Glomerular endothelial cell (primary cell): ENCODE measurements around the gene DNAJC4. TPM values are rescaled to one million over a fixed set of nuclear protein-coding genes. Genes with fewer than 3 reads are reported as not detected.
A peak's percentile ranks its signal among the peaks of the same experiment; 100 is the strongest.

Experiments
- DNase-seq: peaks from one replicate; pipeline ENCODE4 v3.0.0-alpha.2; 2011; ENCODE audit warnings: low read depth, low spot score; ENCODE audit errors: extremely low read depth
- total RNA-seq: library from RNA; depleted of rRNA; stranded (reverse); fragments of >200 nt; gene quantifications from 2 replicates; pipeline ENCODE4 v1.2.3, GENCODE V29; 2015

The DNAJC4 gene
- total RNA-seq, result 19.1 and 27.2 TPM in 2 replicates

DNA sequence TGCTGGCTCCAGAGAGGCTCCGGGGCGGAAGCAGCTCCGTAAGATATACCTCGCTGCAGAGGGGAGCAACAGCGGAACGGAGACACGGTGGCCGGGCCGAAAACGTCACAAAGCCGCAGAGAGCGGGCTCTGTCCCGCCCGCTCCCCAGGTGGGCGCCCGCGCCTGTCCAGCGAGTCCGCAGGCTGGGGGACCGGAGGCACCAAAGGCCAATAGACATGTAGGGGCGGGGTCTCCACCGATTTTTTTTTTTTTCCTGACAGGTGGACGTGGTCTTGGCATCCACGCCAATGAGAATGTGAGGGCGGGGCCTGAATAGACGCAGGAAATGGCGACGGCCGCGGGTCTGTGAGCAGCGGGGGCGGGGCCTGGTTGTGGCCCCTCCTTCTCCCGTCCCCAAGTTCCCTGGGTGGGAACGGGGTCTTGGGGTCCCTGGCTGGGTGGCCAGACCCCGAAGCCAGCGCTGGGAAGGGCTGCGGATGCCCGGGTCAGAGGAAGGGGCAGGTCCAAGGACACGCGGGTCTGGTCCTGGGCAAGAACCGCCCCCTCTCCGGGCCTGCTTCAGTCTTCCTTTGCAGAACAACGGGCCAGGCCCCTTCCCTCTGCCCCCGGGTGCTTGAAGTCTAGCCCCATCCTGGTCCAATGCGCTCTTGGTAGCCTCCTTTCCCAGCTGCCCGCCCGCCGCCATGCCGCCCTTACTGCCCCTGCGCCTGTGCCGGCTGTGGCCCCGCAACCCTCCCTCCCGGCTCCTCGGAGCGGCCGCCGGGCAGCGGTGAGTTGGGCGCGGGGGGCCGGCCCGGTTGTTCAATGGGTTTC, at the start of gene DNAJC4:
TSS of gene DNAJC4 (plus strand) at position 378 of the 814 bp plus-strand sequence. CDS start at position 685, 307 bp downstream.
- no peak for DNase-seq

- DNase-seq, result no peak
Observed at GRCh38 chr11:64180891-64181290, 49.5 kb upstream of the DNAJC4 start.

DNA sequence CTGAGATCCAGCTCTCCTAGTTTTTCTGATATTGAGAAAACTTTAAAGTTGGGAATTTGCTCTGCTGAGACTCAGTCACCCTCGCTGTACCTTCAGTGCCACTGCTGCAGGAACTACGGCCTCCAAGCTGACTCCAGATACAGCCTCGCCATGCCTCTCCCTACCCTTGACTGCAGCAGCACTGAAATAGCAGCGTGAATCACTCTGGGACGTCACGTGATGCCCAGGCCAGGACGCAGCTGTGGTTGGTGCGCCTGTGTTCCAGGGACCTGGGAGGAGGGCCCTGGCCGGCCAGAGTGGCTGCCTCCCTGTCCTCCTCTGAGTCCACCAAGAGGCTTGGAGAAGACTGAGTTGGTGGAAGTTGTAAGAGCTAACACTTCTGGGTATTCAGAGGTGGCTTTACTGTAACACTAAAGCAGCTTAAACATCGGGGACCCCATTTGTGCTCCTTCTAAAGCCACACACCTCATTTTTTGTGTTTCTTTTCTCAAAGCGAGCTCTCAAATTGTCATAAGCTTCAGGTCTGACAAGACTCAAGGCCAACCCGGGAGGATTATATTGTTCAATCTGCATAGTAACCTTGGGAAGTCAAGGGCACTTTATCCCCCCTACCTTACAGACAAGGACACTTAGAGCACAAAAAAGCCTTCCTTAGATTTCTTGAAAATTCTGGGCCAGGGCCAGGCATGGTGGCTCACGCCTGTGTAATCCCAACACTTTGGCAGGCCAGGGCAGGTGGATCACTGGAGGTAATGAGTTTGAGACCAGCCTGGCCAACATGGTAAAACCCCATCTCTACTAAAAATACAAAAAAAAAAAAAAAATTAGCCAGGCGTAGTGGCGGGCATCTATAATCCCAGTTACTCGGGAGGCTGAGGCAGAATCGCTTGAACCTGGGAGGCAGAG, 48.6 kb upstream of the DNAJC4 start:
- peak; percentile 68 for DNase-seq

DNA sequence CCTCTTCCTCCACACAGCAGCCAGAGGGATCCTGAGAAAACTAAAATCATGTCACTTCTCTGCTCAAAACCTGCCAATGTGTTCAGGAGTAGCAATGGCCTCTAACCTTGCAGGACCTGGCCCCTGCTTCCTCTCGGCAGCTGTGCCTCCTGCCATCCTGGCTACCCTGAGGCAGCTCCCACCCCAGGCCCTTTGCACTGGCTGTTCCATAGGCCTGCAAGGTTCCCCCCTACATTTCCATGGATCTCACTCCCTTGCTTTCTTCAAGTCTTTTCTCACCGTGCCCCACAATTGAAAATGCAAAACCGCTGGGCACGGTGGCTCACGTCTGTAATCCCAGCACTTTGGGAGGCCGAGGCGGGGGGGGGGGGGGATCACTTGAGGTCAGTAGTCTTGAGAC, 46.5 kb upstream of the DNAJC4 start:
- no peak for DNase-seq

DNA sequence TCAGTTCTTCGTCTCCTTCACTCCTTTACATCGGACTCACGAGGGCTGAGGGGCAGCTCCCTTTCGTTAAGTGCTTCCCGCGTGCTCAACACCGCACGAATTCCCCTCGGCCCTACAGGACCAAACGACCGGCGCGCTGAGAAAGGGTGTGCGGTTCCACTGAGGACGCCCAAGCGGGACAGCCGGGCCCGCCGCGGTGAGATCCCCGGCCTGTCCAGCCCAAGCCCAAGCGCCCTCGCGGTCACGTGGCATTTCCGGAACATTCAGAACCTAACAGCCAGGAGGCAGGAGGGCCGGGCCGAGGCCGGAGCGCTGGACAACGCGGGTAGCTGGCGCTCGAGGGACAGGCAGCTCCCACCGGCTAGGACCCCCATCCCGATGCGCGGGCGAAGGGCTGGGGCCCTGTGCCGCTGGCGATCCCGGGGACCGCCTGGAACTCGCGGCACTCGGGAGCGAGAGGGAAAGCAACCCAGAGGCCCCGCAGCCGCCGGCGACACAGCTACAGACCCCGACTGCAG, 45.1 kb upstream of the DNAJC4 start:
- DNase-seq, result no peak

- peak; percentile 100 for DNase-seq
Observed at GRCh38 chr11:64185693-64186491, 44.5 kb upstream of the DNAJC4 start, which contains the start of gene STIP1. TSS of gene STIP1 (plus strand) at chr11:64186171. CDS start at chr11:64186262, 91 bp downstream.

DNA sequence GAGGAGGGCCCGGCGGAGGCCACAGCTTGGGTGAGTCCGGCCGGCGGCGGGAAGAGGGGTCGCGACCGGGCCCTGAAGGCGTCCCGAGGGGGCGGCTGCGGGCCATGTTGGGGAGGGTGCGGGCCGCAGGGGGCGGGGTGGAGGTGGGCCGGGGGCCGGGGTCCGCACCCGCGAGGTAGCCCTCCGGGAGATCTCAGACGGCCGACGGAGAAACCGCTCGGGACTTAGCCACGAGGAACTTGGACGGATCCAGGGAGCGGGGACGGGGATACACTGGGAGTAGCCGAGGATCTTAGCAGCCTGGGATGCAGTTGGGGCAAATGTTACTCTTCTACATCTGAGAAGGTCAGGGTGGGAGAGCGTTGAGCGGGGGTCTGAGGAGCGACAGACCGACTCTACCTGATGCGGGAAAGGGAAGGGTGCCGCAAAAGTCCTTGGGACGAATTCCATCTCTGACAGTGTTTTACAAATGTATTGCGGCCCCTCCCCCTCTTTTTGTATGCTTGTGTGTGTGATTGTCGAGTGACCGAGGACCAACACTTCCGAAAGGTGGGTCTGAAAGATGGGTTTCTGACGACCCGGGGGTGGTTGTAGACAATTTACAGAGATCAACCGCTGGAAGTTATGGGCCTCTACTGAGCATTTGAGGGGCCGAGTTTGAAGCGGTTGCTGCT, 43.7 kb upstream of the DNAJC4 start:
- DNase-seq, result no peak

GRCh38 chr11:64192434-64192833, 37.9 kb upstream of the DNAJC4 start:
- DNase-seq, result no peak

GRCh38 chr11:64196626-64197025, 33.7 kb upstream of the DNAJC4 start:
- no peak for DNase-seq

DNA sequence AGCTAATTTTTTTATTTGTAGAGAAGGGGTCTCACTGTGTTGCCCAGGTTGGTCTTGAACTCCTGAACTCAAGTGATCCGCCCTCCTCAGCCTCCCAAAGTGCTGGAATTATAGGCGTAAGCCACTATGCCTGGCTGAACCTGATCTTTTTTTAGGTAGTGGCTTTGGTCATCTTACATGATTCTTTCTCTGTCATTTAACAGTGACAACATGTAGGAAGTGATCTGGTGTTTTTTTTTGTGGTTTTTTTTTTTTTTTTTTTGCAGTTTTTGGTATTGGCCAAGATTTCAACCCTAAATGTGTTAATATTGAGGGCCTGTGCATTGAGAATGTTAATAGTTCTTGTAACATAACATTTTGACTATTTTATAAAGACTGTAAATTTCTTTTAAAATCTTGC, 31.8 kb upstream of the DNAJC4 start:
- DNase-seq, result no peak

DNA sequence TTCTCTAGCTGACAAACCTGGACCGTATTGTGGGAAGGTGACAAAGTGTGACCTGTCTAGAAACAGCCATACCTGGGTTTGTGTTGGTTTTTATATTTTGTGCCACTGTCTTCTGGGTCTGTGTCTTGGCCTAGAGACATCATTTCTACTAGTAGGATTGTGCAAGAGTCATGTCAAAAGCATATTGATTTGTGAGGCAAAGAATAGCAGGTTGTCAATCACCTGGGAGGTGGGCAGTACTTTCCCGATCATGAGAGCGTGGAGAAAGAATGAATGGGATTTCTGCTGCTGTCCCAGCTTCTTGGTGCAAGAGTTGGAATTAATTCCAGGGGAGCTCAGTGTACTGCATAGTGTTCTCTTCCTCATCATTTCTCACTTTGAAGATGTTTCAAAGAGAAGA, 28.8 kb upstream of the DNAJC4 start:
- no peak for DNase-seq

- no peak for DNase-seq
Observed at GRCh38 chr11:64202992-64203391, 27.4 kb upstream of the DNAJC4 start.

DNA sequence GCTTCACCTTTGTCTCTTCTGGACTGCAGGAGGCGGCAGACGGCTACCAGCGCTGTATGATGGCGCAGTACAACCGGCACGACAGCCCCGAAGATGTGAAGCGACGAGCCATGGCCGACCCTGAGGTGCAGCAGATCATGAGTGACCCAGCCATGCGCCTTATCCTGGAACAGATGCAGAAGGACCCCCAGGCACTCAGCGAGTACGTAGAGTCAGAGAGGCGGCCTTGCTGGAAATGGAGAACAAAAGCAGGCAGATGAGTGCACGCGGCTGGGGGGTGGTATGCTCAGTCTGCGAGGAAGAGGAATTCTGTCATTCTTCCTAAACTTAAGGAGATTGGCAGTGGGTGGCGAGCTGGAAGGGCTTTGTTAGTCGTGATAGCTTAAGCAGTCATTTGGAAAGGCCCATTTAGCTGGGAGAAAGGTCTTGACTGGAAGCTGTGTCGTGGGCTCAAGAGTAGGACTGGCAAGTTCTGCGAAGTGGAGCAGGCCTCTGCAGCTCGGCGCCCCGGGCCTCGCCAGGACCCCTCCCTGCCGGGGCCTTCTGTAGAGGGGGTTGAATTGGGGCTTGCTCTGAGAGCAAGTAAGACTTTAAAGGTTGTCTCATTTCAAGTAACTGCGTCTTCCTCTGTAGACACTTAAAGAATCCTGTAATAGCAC, 26.8 kb upstream of the DNAJC4 start:
- no peak for DNase-seq

GRCh38 chr11:64204080-64204440, 26.3 kb upstream of the DNAJC4 start:
- DNase-seq, result no peak

GRCh38 chr11:64204464-64204989, 25.8 kb upstream of the DNAJC4 start:
- peak; percentile 70 for DNase-seq

GRCh38 chr11:64206457-64207255, 23.7 kb upstream of the DNAJC4 start, which contains the start of gene FERMT3:
TSS of gene FERMT3 (plus strand) at chr11:64206721. CDS start at chr11:64207365, 644 bp downstream.
- no peak for DNase-seq

DNA sequence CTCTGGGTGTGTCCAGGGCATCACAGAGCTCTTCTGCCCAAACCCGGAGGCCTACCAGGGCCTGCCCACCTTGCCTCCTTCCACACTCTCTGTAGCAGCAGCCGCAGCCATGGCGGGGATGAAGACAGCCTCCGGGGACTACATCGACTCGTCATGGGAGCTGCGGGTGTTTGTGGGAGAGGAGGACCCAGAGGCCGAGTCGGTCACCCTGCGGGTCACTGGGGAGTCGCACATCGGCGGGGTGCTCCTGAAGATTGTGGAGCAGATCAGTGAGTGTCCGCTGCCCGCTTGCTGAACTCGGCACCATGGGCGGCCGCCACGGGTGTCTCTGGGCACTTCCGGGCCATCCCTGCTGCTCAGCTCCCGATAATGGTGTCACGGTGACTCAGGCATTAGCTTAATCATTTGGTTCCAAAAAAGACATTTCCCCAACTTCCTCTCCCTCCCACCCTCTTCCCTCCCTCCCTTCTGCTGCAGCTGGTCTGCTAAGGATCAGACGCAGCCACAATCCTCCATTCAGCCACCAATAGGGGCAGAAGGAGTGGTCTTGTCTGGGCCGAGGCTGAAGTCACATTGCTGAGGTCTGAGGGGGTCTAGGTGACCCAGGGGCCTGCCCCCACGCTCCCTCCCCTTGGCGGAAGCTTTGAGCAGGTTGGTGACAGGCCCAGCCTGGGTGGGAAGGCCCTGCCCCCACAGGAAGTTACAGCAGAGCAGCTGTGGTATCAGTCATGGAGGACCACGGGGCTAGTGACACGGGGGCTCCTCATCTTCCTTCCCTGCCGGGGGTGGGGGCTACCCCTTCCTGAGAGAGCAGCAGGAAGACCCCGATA, 22.9 kb upstream of the DNAJC4 start:
- no peak for DNase-seq
